Measurements from ENCODE around the gene RGS18.
"Not testable (repeated sequence)": the region's sequence is repeated elsewhere in the genome, so short reads cannot be mapped to it uniquely, and the experiment has no call there.

The RGS18 gene

DNA sequence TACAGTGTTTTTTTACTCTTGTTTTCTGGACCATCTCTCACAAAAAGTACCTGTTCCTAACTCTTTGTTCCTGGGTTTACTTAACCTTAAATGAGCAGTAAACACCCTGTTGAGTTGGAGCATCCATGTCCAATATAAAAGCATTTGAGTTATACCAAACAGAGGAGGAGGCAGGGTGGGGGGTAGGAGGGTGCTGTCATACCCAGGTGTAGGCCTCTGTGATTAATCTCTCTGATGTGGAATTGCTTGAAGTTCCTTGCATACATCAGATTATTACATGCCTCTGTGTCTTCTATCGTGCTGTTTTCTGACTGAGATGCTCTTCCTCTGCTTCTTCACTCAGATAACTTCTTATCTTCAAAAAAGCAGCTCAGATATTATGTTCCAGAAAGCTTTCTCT is 28.1 kb upstream of the RGS18 start:
- WGBS (ENCODE audit: extremely low coverage, insufficient coverage, insufficient read length): no CpG with 5 or more reads among the region's 1 CpG
- Histone ChIP-seq H2BK120ac (ENCODE audit: insufficient read depth, low read length, poor library complexity) (no peak overlapping the region), H3K27me3 (ENCODE audit: insufficient read depth, low read length) (no peaks in the 10 kb centered on the region)

DNA sequence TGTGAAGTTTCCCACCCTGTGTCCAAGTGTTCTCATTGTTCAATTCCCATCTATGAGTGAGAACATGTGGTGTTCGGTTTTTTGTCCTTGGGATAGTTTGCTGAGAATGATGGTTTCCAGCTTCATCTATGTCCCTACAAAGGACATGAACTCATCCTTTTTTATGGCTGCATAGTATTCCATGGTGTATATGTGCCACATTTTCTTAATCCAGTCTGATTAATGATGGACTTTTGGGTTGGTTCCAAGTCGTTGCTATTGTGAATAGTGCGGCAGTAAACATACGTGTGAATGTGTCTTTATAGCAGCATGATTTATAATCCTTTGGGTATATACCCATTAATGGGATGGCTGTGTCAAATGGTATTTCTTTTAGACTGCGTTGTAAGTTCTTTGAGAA is 27.4 kb upstream of the RGS18 start:
- H3K23ac ChIP-seq (ENCODE audit: low read length); H3K4me3 ChIP-seq (ENCODE audit: low read depth, low read length); H3K18ac ChIP-seq (ENCODE audit: low read length); H3K14ac ChIP-seq (ENCODE audit: low read length); H3K4me1 ChIP-seq (ENCODE audit: control insufficient read depth in 1 of 2, insufficient read depth in 2 of 2, low read length in 2 of 2); H3K9ac ChIP-seq (ENCODE audit: low read length); H3K9me3 ChIP-seq (ENCODE audit: insufficient read depth, low read depth, low read length); H3K4me2 ChIP-seq (ENCODE audit: low read length); H2AK5ac ChIP-seq (ENCODE audit: low read length); H2AFZ ChIP-seq (ENCODE audit: insufficient read depth, low read length, poor library complexity); H4K8ac ChIP-seq (ENCODE audit: low read depth, low read length); H3K79me1 ChIP-seq (ENCODE audit: low read length); H2BK5ac ChIP-seq (ENCODE audit: low read depth, low read length, poor library complexity); H3K4ac ChIP-seq (ENCODE audit: low read depth, low read length); H3K27me3 ChIP-seq (ENCODE audit: insufficient read depth, low read length); H2BK12ac ChIP-seq (ENCODE audit: low read length); H4K91ac ChIP-seq (ENCODE audit: low read depth, low read length); DNase-seq; H2BK120ac ChIP-seq (ENCODE audit: insufficient read depth, low read length, poor library complexity); H3K36me3 ChIP-seq (ENCODE audit: control insufficient read depth in 1 of 2, insufficient read depth in 2 of 2, low read length in 2 of 2); H3K27ac ChIP-seq (ENCODE audit: low read depth, low read length); H4K12ac ChIP-seq (ENCODE audit: low read depth, low read length); H3K79me2 ChIP-seq (ENCODE audit: control insufficient read depth, insufficient read depth, low read length, poor library complexity): not testable (repeated sequence)
- no CpG with 5 or more reads among the region's 5 CpGs for WGBS (ENCODE audit: extremely low coverage, insufficient coverage, insufficient read length)

More for the DNA sequence above, 28.1 kb upstream of the RGS18 start:
- Histone ChIP-seq H3K9me3 (ENCODE audit: insufficient read depth, low read depth, low read length) (no peaks in the 10 kb centered on the region), H3K4me3 (ENCODE audit: low read depth, low read length) (no peak overlapping the region), H3K27ac (ENCODE audit: low read depth, low read length) (no peak overlapping the region), H2AK5ac (ENCODE audit: low read length) (no peak overlapping the region), H4K8ac (ENCODE audit: low read depth, low read length) (no peak overlapping the region), H3K36me3 (ENCODE audit: control insufficient read depth in 1 of 2, insufficient read depth in 2 of 2, low read length in 2 of 2) (no peaks in the 10 kb centered on the region), H2BK12ac (ENCODE audit: low read length) (no peak overlapping the region), H4K12ac (ENCODE audit: low read depth, low read length) (no peak overlapping the region), H3K18ac (ENCODE audit: low read length) (no peak overlapping the region), H3K79me1 (ENCODE audit: low read length) (no peaks in the 10 kb centered on the region), H2AFZ (ENCODE audit: insufficient read depth, low read length, poor library complexity) (no peak overlapping the region), H3K23ac (ENCODE audit: low read length) (no peak overlapping the region), H3K4me1 (ENCODE audit: control insufficient read depth in 1 of 2, insufficient read depth in 2 of 2, low read length in 2 of 2) (no peaks in the 10 kb centered on the region), H3K79me2 (ENCODE audit: control insufficient read depth, insufficient read depth, low read length, poor library complexity) (no peaks in the 10 kb centered on the region), H2BK5ac (ENCODE audit: low read depth, low read length, poor library complexity) (no peak overlapping the region), H3K9ac (ENCODE audit: low read length) (no peak overlapping the region), H4K91ac (ENCODE audit: low read depth, low read length) (no peak overlapping the region), H3K4ac (ENCODE audit: low read depth, low read length) (no peak overlapping the region), H3K4me2 (ENCODE audit: low read length) (no peak overlapping the region), H3K14ac (ENCODE audit: low read length) (no peak overlapping the region)
- peak in 1 of 2 donors; percentile 21 for DNase-seq

DNA sequence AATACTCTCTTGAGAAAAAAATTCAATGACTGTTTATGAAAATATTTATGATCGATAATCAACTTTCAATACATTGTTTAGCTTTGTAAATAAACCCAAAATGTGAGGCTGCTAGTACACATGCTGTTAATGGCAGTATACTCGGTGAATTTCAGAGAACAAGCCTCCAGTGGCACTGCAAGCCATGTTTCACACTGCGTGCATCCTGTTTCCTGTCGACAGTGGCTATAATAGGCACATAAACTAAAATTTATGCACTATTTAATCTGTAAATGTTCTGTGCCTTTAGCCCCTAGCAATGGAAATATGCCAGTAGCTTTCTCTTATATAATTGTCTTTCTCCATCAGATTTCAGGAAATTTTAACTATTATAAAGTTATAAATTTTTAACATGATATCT is 26.3 kb upstream of the RGS18 start:
- WGBS (ENCODE audit: extremely low coverage, insufficient coverage, insufficient read length): no CpG with 5 or more reads among the region's 4 CpGs
- no peaks in the 10 kb centered on the region for H3K79me1 ChIP-seq (ENCODE audit: low read length)
- DNase-seq: no peak

DNA sequence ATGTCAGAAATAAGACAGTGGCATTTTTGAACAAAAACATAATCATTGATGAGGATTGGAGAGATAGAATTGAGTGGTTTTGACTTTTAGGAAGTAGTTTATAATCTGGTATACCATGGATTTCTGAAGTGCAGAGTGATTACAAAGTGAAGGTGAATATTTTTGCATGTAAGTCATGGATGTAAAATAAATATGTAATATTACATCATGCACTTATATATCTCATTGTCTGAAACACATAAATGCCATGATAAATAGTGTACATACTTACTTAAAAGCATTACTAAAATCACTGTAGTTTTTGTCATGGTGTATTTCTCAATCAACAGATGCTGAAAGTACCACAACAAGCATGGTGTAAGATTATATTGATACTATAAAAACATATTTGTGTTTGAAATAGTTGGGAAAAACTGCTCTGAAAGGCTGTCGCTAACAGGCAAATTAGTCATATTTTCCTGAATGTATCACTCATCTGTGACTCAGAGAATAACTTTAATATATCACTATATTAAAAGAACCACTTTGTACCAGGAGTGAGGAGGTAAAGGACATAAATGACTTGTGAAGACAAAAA is 24.8 kb upstream of the RGS18 start:
- no peaks in the 10 kb centered on the region for H3K9me3 ChIP-seq (ENCODE audit: insufficient read depth, low read depth, low read length)
- no peak overlapping the region for H2BK5ac ChIP-seq (ENCODE audit: low read depth, low read length, poor library complexity)
- H3K36me3 ChIP-seq (ENCODE audit: control insufficient read depth in 1 of 2, insufficient read depth in 2 of 2, low read length in 2 of 2): no peaks in the 10 kb centered on the region
- H2BK120ac ChIP-seq (ENCODE audit: insufficient read depth, low read length, poor library complexity): no peak overlapping the region
- H3K18ac ChIP-seq (ENCODE audit: low read length): no peak overlapping the region
- no peaks in the 10 kb centered on the region for H3K79me2 ChIP-seq (ENCODE audit: control insufficient read depth, insufficient read depth, low read length, poor library complexity)
- no peak overlapping the region for H3K4ac ChIP-seq (ENCODE audit: low read depth, low read length)
- H3K27me3 ChIP-seq (ENCODE audit: insufficient read depth, low read length): no peaks in the 10 kb centered on the region
- no peak overlapping the region for H3K27ac ChIP-seq (ENCODE audit: low read depth, low read length)
- no peaks in the 10 kb centered on the region for H3K79me1 ChIP-seq (ENCODE audit: low read length)
- no peak overlapping the region for H3K14ac ChIP-seq (ENCODE audit: low read length)
- H3K4me3 ChIP-seq (ENCODE audit: low read depth, low read length): no peak overlapping the region
- no peak overlapping the region for H3K4me2 ChIP-seq (ENCODE audit: low read length)
- no peak overlapping the region for H2BK12ac ChIP-seq (ENCODE audit: low read length)
- H4K8ac ChIP-seq (ENCODE audit: low read depth, low read length): no peak overlapping the region
- no CpG with 5 or more reads among the region's 1 CpG for WGBS (ENCODE audit: extremely low coverage, insufficient coverage, insufficient read length)
- no peak overlapping the region for H3K9ac ChIP-seq (ENCODE audit: low read length)
- no peaks in the 10 kb centered on the region for H3K4me1 ChIP-seq (ENCODE audit: control insufficient read depth in 1 of 2, insufficient read depth in 2 of 2, low read length in 2 of 2)
- no peak overlapping the region for H4K91ac ChIP-seq (ENCODE audit: low read depth, low read length)
- DNase-seq: peak; percentile 12 to 74
- H2AFZ ChIP-seq (ENCODE audit: insufficient read depth, low read length, poor library complexity): no peak overlapping the region
- no peak overlapping the region for H2AK5ac ChIP-seq (ENCODE audit: low read length)
- no peak overlapping the region for H4K12ac ChIP-seq (ENCODE audit: low read depth, low read length)
- no peak overlapping the region for H3K23ac ChIP-seq (ENCODE audit: low read length)

More for the DNA sequence above, 26.3 kb upstream of the RGS18 start:
- Histone ChIP-seq H3K4me3 (ENCODE audit: low read depth, low read length) (no peak overlapping the region), H3K27me3 (ENCODE audit: insufficient read depth, low read length) (no peaks in the 10 kb centered on the region), H3K27ac (ENCODE audit: low read depth, low read length) (no peak overlapping the region), H3K9ac (ENCODE audit: low read length) (no peak overlapping the region), H2BK5ac (ENCODE audit: low read depth, low read length, poor library complexity) (no peak overlapping the region), H2BK120ac (ENCODE audit: insufficient read depth, low read length, poor library complexity) (no peak overlapping the region), H2BK12ac (ENCODE audit: low read length) (no peak overlapping the region), H2AK5ac (ENCODE audit: low read length) (no peak overlapping the region), H3K18ac (ENCODE audit: low read length) (no peak overlapping the region), H3K23ac (ENCODE audit: low read length) (no peak overlapping the region), H4K8ac (ENCODE audit: low read depth, low read length) (no peak overlapping the region), H4K12ac (ENCODE audit: low read depth, low read length) (no peak overlapping the region), H3K14ac (ENCODE audit: low read length) (no peak overlapping the region), H3K36me3 (ENCODE audit: control insufficient read depth in 1 of 2, insufficient read depth in 2 of 2, low read length in 2 of 2) (no peaks in the 10 kb centered on the region), H3K4me1 (ENCODE audit: control insufficient read depth in 1 of 2, insufficient read depth in 2 of 2, low read length in 2 of 2) (no peaks in the 10 kb centered on the region), H3K4me2 (ENCODE audit: low read length) (no peak overlapping the region), H4K91ac (ENCODE audit: low read depth, low read length) (no peak overlapping the region), H3K9me3 (ENCODE audit: insufficient read depth, low read depth, low read length) (no peaks in the 10 kb centered on the region), H3K79me2 (ENCODE audit: control insufficient read depth, insufficient read depth, low read length, poor library complexity) (no peaks in the 10 kb centered on the region), H3K4ac (ENCODE audit: low read depth, low read length) (no peak overlapping the region), H2AFZ (ENCODE audit: insufficient read depth, low read length, poor library complexity) (no peak overlapping the region)
